GM19193 (cell line): Measurements from ENCODE around the gene TXLNA.

Experiments
- POLR2A ChIP-seq: IDR thresholded peaks from 4 replicates; pipeline ENCODE4 v1.6.1; 2011; ENCODE audit not compliant: insufficient read depth, insufficient read length; ENCODE audit errors: extremely low read depth

Gene TXLNA

DNA sequence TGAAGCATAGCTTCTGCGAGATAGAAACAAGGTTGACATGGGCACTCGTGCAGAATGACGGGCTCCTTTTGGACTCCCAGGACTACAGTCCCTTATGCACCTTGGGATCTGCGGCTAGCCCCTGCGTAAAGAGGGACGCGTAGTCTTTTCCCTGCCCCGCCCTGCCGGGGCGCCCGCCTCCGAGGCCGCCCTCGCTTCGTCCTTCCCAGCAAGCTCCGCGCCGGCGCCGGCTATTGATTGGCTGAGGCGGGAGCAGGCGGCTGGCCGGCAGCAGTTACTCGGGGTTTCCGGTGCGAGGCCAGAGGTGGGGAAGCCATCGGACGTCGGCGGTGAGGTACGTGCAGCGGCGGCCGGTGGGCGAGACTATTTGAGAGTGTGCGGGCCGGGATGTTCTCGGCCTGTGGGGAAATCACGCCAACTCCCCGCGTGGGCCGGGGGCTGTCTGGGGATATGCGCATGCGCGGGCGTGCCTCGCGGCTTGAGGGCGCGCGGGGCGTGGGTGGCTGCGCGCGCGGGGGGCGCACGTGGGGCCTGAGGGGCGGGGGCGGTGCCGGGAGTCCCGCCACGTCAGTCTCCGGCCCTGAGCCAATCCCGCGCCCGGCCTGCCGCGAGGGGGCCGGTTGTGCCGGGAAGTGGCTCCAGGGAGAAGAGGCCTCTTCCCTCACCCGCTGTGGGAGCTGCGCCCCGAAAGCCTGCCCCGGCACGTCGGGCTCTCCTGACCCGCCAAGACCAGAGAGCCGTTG is at the start of gene TXLNA:
Gene TXLNA (plus strand): TSS at position 233 of the 743 bp plus-strand sequence. CDS start 671 bp downstream, outside the sequence.
- peak; percentile 94 for TF ChIP-seq POLR2A

DNA sequence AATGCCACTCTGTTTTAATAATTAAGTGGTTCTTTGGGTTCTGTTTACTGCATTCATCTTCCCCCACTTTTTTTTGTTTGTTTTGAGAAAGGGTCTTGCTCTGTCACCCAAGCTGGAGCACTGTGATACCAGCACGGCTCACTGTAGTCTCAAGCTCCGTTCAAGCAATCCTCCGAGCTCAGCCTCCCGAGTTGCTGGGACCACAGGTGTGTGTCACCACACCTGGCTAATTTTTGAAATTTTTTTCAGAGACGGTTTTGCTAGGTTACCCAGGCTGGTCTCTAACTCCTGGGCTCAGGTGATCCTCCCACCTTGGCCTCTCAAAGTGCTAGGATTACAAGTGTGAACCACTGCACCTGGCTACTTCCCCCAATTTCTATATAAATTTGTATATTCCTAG is 42.4 kb upstream of the TXLNA start:
- no peak for TF ChIP-seq POLR2A

DNA sequence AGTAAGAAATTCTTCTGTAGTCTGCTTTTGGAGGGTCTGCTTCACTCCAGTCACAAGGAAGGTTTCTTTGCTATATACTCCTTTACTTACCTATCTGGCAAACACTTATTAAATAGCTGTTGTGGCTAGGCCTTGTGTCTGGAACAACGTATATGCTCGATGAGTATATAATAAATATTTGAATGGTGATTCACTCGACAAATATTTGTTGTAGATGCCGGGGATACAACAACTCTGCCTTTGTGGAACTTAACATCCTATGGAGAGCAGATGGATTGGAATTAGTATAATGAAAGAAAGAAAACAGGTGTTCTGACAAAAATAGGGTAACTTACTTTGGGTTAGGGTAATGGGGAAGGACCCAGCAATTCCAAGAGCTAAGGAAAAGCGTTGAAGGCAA is 40.5 kb upstream of the TXLNA start:
- TF ChIP-seq POLR2A: no peak

DNA sequence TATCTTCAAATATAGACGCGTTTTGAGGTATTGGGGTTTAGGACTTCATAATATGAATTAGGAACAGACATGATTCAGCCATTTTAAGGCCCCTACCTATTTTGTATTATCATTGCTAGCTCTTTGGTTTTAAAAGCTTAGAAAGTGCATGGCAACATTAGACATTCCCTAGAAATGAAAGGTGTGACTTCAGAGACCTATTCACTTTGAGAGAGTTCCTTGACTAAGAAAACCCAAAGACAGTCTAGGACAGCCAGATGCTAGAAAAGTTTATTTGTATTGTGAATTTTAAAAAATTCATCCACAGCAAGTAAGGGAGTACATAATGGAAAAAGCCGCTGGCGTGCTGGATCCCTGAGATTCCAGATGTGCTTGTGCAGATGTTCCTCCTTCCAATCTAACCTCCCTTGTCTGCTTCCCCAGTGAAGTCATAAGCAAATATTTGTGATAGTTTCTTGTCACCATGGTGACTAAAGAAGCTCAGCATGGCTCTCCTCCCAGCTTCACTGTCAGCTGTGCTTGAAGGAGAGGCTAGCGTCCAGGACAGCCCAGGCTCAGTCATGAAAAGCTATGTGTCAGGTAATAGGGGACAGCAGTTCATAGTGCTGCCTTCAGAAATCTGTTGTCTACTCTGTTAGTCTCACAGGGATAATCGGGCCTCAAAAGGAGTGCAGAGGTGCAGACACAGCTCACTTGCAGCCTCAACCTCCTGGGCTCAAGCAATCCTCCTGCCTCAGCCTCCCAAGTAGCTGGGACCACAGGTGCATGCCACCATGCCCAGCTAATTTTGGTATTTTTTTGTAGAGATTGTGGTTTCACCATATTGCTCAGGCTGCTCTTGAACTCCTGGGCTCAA is 36.8 kb upstream of the TXLNA start:
- no peak for TF ChIP-seq POLR2A

DNA sequence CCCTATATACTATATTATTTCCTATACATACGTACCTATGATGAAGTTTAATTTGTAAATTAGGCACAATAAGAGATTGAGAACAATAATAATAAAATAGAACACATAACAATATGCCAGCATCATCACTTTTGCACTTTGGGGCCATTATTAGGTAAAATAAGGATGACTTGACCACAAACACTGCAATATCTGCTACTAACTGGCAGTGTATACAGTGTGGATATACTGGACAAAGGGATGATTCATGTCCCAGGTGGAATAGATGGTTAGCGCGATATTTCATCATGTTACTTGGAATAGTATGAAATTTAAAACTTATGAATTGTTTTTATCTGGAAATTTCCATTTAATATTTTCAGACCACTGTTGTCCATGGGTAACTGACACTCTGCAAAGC is 35.4 kb upstream of the TXLNA start:
- no peak for TF ChIP-seq POLR2A

DNA sequence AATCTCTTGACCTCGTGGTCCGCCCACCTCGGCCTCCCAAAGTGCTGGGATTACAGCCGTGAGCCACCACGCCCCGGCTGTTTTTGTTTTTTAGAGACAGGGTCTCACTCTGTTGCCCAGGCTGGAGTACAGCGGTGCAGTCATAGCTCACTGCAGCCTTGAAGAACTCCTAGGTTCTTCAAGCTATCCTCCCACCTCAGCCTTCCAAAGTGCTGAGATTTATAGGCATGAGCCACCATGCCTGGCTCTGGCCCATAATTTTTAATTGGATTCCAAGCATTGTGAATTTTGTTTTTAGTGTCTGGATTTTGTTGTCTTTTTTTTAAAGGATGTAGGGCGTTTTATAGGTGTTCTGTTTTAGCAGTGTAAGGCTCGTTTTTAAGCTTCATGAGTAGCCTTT is 28.6 kb upstream of the TXLNA start:
- no peak for TF ChIP-seq POLR2A

DNA sequence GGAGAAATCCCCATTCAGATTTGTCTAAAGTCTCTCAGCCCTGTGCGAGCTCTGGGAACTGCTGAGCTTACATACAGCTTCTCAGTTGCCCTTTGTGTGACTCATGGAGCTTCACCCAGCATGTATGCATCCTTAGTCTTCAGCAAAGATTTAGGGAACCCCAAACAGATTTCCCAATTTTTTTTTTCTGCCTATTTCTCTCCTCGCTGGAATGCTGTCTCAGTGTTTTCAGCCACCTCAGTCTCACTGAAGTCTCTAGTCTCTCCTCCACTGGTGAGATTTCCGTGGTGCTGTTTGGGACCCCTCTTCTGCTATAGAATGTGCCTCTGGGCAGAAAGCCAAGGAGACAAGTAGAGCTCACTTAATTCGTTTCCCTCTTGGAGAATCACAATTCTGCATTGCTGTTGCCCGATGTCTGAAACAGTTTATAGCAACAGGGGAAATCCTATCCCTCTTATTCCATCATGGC is 28.1 kb upstream of the TXLNA start:
- TF ChIP-seq POLR2A: no peak

DNA sequence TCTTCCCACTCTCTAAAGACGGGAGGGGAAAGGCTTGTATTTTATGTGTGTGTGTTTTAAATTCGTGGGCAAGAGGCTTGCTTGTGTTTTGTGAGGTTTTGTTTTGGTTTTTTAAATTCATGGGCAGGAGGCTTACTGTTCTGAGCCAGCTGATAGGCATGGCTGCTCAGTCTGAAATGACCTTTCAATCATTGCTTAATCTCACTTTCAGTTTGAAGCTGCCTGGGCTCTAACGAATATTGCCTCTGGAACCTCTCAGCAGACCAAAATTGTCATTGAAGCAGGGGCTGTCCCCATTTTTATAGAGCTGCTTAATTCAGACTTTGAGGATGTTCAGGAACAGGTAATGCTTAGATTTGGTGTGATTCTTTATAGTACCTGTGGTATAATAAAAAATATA is 20.3 kb upstream of the TXLNA start:
- no peak for TF ChIP-seq POLR2A

DNA sequence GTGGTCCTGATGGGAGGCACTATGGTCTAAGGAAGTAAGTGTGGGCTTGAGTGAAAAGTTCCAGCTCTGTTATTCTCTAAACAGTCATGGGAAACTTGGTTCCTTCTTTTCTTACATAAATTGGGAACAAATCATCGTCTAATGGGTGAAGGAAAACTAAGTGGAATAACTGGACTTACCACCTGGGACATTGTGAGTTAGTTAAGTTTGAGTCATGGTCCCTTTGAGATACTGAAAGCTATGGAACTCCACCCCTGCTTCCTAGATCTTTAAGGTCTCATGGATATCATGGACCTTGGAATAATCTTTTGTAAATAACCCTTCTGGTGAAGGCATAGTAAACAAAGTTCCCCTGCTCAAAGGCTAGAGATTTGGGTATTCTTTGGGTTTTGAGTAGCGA is 16.1 kb upstream of the TXLNA start:
- TF ChIP-seq POLR2A: no peak

DNA sequence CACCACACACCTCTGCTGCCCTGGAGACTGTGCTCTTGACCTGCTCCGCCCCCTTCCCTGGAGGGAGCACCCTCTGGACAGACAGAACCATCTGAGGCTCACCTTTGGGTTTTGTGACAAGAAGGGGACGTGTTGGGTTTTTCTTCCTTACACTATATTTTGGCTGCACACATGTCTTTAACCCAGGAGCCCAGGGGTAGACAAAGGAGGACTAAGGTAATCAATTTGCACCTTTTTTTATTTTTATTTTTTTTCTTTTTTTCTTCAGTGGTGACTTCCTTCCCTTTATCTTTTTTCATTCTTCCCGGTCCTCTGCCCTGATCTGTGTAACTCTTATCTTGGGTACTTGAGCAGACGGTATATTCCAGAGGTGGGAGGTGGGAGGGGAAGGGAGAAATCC is 8.5 kb upstream of the TXLNA start:
- no peak for TF ChIP-seq POLR2A

DNA sequence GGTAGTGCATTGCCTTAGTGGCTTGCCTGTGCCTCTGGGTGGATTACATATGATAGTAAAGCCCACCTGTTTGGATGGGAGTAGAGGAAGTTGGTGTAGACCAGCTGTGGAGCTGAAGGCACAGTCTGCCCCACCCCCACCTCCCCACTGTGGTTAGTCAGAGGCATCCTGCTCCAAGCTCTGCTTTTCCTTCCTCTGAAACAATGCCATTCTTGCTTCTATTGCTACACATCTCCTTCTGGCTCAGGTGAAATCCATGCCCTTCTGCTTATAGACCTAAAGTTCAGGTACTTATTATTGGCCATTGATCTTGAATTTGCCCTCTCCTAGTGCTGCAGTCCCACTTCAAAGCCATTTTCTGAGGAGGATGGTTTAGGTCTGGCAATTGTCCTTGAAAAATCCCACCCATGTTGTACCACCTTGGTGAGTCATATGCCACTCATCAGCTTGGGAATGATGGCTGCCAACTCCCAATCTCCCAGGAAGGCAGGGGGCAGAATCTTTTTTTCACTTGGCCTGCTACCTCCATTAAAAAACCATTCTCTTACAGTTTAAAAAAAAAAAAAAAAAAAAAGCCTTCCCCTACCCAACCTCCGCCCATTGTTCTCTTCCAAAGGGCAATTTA is 6.7 kb upstream of the TXLNA start:
- TF ChIP-seq POLR2A: no peak

DNA sequence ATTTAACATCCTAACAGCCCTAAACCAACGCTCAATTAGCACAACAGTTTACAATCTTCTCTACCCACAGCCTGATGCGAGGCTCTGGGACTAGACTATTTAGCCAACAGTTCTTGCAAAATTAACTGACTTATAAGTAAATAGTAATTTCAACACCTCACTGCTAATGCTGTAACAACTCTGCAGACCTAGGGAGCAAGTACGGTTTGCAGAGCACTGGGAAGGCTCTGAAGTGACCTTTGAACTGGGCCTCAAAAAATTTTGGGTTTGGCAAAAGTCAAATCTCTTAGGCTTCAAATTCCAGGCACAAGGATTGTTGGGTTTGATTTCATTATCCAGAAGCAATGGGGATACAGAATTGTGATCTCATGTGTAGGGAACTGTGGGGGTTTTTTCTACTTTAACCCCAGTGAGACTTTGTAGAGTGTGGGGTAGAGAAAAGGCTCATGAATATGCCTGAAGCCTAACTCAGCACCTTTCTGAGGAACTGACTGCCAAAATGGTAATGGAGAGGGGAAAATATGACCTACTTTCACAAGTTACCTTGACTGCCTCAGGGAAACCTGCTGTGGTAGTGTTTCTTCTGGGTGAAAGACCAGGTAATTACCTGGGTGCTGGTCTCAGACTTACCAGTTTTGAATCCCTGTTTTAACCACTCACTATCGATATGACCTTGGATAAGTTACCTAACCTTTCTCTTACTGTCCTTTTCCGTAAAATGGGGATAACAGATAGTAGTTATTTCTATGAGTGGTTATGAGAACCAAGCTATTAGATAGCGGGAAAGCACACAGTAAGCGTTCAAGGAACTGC is 889 bp upstream of the TXLNA start:
- TF ChIP-seq POLR2A: no peak

DNA sequence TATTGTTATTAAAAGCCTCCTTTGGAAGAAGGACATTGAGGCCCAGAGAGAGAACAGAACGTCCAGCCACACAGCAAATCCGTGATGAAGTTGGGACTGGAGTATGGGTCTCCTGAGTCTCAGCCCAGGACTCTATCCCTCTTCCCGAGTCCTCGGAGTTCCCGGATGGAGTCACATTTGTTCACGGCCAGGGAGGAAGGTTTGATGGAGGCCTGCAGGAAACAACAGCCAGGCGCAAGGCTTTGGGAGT is 357 bp upstream of the TXLNA start:
- TF ChIP-seq POLR2A: no peak

DNA sequence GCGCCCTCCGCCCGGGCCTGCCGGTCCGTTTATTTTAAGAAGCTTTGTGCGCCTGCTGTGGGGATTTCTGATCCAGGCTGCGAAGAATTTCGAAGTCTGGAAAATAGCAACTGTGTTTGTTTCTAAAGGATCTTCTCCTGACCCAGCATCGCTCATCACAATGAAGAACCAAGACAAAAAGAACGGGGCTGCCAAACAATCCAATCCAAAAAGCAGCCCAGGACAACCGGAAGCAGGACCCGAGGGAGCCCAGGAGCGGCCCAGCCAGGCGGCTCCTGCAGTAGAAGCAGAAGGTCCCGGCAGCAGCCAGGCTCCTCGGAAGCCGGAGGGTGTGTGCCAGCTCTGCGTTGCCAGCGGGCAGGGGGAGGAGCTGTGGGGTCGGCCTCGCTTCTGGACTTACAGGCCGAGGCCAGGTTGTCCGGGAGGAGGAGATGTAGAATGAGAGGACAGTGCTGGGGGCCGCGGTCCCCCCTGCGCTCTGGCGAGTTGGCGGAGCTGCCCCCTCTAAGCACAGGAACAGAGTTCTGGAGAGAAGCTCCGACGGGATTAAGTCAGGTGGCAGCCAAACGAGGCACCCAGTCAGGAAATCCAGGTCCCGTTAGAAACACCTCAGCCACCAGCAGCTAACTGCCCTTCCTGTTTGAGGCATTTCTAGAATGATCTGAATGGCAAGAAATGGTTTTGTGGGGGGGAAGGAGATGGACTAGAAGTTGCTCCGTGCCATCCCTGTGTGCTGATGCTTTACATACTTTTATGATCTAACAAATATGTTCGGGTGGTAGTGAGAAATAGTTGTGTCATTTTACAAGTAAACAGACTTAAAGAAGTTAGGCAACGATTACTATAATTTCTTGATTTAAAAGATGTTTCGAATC is 948 bp downstream of the TXLNA start:
- TF ChIP-seq POLR2A: no peak
